GM19238 (cell line): ENCODE data around the gene MYBPC3.
"Not testable (repeated sequence)": the region's sequence is repeated elsewhere in the genome, so short reads cannot be mapped to it uniquely, and the experiment has no call there.

ENCODE experiments used
- DNase-seq: peaks from one replicate; pipeline ENCODE4 v3.0.0; 2011; ENCODE audit warnings: low spot score; ENCODE audit not compliant: insufficient read length

The MYBPC3 gene

GRCh38 chr11:47324520-47324919 lies 28.0 kb downstream of the MYBPC3 start:
- DNase-seq = no peak

- no peak for DNase-seq
Measured at GRCh38 chr11:47318166-47318565, 34.3 kb downstream of the MYBPC3 start.

- DNase-seq = no peak
Measured at GRCh38 chr11:47317064-47317828, 35.3 kb downstream of the MYBPC3 start.

GRCh38 chr11:47316501-47316900 lies 36.0 kb downstream of the MYBPC3 start:
- DNase-seq = not testable (repeated sequence)

DNA sequence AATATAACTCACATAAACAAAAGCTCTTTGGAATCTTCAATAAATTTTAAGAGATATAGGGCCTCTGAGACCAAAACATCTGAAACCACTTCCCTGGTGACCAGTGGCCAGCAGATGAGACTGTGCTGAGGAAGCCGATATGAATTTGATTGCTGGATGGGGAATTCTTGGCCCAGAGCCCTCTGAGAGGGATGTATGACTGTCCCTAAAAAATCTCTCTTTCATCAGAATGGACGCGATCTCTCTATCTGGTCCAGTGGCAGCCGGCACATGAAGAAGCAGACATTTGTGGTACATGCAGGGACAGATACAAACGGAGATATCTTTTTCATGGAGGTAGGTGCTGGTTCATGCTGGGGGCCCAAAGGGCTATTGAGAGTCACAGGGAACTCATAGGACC lies 37.5 kb downstream of the MYBPC3 start:
- DNase-seq = no peak

DNA sequence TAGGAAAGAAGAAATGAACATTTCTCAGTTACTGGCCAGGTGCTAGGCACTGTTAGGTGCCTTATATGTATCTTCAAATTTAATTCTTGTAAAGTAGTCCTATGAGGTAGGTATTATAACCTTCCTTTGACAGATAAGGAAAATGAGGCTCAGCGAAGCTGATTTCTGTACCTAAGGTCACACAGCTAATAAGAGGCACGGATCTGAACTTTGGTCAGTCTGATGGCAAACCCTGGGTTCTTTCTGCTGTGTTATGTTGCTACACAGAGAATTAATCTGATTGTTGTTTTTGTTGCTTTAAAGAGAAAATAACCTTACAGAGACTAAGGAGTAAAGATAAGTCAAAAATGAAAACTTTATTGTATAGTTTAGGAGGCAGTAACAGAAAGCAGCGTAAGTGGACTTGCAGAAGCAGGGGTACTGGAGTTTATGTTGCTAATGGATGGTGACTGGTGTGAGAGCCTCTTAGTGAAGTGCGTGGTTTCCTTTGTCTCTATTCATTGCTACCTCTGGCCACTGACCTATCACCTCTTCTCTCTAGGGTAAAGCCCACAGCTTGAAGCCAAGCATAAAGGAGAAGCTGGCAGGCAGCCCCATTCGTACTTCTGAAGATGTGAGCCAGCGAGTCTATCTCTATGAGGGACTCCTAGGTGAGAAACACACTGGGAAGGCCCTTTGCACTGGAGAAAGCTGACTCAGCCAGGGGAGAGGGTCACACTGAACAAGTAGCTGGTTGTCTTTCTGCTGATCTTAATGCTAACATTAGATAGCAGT lies 44.3 kb downstream of the MYBPC3 start:
- no peak for DNase-seq

DNA sequence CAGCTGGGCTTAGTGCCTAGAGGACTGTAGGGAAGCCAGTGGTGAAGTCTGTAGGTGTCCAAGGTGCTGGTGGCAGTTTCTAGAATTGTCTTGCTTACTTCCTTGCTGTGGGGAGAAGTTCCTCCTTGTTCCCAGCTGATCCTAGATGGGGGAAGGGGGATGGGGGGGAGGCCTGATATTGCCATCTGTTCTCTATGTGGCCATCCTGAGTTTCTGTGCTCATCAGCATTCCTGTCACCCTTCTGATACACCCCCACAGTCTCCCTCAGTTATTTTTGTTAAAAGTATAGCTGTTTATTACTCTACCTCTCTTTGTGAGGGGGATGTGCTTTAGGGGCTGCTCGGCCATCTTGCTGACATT lies 46.0 kb downstream of the MYBPC3 start:
- no peak for DNase-seq

- DNase-seq = no peak
Measured at GRCh38 chr11:47305734-47306483, 46.6 kb downstream of the MYBPC3 start.

DNA sequence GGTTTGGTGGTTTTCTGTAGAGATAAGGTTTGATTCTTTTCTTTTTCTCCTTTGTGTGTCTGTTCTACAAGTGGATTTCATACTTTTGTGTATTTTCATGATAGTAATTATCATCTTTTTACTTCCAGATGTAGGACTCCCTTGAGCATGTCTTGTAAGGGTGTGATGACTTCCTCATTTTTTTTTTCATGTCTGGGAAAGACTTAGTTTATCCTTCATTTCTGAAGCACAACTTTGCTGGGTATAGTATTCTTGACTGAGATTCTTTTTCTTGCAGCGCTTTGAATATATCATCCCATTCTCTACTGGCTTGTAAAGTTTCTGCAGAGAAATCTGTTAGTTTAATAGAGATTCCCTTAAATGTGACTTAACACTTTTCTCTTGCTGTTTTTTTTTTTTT lies 49.6 kb downstream of the MYBPC3 start:
- DNase-seq = no peak

DNA sequence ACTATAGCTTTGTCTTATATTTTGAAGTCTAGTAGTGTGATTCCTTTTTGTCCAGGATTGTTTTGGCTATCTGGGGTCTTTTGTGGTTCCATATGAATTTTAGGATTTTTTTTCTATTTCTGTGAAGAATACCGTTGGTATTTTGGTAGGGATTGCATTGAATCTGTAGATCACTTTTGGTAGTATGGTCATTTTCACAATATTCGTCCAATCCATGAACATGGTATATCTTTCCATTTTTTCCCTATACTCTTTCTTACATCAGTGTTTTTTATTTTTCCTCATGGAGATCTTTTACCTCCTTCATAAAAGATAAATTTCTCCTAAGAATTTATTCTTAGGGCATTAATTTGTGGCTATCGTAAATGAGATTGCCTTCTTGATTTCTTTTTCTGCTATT lies 53.4 kb downstream of the MYBPC3 start:
- DNase-seq = no peak

DNA sequence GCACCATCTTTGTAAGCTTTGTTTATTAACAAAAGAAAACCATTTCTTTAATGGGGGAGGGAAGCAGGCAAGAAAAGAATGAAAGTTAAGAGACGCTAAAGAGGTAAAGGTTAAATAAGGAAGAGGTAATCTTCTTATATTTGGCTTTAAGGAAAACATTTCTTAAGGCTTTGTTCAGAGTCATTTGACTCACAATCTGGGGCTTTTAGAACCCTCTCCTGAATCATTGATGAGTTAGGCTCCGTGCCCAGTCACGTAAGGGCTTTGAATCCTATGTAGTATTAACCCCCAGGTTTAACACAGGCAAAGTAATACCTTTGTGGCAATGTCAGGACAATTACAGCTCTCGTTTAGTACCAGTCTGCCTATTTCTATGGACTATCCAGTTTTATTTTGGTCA lies 56.5 kb downstream of the MYBPC3 start:
- no peak for DNase-seq

DNA sequence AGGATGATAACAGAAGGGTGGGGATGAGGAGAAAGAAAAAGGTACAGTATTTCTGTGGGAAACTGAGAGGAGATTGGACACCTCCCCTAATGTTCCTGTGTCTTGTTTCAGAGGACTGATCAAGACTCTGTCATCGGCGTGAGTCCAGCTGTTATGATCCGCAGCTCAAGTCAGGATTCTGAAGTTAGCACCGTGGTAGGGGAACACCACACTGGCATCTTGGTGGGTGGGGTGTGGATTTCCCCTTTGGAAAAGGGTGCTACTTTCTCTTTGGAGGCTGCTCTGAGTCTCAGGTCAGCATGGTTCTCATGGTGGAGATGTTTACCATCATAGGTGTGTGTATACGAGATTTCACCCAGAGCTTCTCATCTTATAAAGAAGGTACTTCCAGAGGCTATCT lies 57.1 kb downstream of the MYBPC3 start:
- no peak for DNase-seq

DNA sequence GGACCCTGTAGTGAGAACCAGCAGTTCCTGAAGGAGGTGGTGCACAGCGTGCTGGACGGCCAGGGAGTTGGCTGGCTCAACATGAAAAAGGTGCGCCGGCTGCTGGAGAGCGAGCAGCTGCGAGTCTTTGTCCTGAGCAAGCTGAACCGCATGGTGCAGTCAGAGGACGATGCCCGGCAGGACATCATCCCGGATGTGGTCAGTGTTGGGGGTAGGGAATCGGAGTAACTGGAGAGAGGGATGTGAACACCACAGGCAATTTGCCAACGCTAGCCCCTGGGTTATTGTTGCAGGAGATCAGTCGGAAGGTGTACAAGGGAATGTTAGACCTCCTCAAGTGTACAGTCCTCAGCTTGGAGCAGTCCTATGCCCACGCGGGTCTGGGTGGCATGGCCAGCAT lies 62.6 kb downstream of the MYBPC3 start:
- no peak for DNase-seq

GRCh38 chr11:47288066-47288465 lies 64.4 kb downstream of the MYBPC3 start:
- DNase-seq = no peak

DNA sequence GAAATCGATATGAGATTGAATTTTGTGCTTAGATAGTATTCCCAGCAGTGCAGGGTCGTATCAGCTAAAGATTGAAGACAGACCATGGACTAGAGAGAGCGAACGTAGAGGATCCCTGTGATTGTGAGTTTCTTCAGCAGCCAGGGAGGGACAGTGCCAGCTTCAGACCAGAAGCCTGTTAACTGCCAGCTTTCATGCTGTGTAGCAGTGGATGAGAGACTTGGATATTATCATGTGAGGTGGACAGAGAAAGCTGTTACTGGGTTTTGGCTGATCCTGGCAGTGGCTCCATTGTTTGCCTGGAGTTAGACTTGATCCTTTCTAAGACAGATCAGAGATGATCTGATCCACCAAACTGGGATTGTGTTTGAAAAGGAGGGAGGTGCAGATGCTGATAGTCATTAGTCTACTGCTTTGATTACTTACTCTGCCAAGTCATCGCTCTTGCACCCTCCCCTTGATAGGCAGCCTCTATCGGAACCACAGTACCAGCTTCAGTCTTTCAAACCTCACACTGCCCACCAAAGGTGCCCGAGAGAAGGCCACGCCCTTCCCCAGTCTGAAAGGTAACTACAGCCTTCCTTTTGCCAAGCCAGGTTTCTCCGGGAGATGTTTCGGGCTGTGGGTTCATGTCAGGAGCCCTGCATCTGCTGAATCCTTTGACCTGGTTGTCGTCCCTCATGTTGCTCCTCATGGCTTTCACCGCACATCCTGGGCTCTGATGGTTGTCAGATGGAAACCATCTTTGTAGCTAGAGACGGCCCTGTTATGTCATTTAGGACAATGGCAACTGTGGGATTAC lies 66.3 kb downstream of the MYBPC3 start:
- DNase-seq = no peak

GRCh38 chr11:47284151-47284550 lies 68.4 kb downstream of the MYBPC3 start:
- no peak for DNase-seq

DNA sequence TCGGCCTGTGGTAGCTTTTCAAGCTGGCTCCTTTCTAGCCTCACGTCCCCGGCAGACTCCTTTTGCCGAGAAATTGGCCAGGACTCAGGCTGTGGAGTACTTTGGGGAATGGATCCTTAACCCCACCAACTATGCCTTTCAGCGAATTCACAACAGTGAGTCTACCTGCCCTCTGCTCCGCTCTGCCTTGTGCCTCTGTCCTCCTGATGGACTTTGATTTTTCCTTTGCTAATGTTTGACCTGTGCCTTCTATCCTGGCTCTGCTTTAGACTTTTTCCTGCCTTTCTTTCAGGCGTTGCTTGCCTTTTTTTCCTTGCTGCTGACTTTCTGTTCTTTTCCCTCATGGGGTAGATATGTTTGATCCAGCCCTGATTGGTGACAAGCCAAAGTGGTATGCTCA lies 70.0 kb downstream of the MYBPC3 start:
- DNase-seq = no peak
